ENCODE measurements around the gene B3GLCT. TPM values are rescaled to one million over a fixed set of nuclear protein-coding genes. Genes with fewer than 3 reads are reported as not detected.

B3GLCT gene
- total RNA-seq, 1 donor = 18.8 TPM

DNA sequence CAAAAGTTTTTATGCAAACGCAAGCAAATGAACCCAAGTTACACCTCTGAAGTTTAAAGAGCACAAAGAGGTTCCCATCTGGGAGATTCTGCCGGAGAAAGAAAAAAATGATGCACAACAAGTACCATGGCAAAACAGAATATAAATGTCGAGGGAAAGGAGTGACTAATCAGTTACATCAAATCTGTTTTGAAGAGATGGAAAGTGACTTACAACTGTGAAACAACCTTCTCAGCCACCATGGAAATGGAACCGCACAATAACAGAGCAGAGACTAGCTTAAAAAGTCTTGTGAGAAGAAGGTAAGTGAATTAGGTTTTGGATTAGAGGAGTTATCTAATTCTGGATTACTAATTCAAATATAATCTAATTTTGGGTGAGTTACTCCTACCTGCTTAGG lies 40.5 kb upstream of the B3GLCT start:
- DNase-seq (ENCODE audit: insufficient read length, low spot score, missing footprints) = peak; percentile 44
- Histone ChIP-seq H3K9me3 (ENCODE audit: low read depth, low read length) (no peaks in the 10 kb centered on the region), H2AFZ (ENCODE audit: low read length) (no peak overlapping the region), H3K4me2 (ENCODE audit: insufficient read depth, low read length) (peak overlapping the region; percentile 93), H3K27ac (ENCODE audit: low read depth, low read length) (peak overlapping the region; percentile 87), H3K36me3 (ENCODE audit: insufficient read depth, low read length) (peaks cover 31% of the 10 kb centered on the region), H3K4me1 (ENCODE audit: insufficient read depth, low read length) (peaks cover 20% of the 10 kb centered on the region), H3K27me3 (ENCODE audit: insufficient read depth, low read length) (no peaks in the 10 kb centered on the region), H3K79me2 (ENCODE audit: insufficient read depth, low read length) (peaks cover 52% of the 10 kb centered on the region), H3K4me3 (ENCODE audit: insufficient read depth, low read length) (peak overlapping the region; percentile 95), H4K20me1 (ENCODE audit: insufficient read depth, low read length) (peaks cover 14% of the 10 kb centered on the region)
- TF ChIP-seq, protein P1, sequence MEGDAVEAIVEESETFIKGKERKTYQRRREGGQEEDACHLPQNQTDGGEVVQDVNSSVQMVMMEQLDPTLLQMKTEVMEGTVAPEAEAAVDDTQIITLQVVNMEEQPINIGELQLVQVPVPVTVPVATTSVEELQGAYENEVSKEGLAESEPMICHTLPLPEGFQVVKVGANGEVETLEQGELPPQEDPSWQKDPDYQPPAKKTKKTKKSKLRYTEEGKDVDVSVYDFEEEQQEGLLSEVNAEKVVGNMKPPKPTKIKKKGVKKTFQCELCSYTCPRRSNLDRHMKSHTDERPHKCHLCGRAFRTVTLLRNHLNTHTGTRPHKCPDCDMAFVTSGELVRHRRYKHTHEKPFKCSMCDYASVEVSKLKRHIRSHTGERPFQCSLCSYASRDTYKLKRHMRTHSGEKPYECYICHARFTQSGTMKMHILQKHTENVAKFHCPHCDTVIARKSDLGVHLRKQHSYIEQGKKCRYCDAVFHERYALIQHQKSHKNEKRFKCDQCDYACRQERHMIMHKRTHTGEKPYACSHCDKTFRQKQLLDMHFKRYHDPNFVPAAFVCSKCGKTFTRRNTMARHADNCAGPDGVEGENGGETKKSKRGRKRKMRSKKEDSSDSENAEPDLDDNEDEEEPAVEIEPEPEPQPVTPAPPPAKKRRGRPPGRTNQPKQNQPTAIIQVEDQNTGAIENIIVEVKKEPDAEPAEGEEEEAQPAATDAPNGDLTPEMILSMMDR (IDR thresholded peaks at IDR 0.05; ENCODE audit: extremely low read depth, low read depth, low read length) = no peak

GRCh38 chr13:31160857-31161556 lies 38.8 kb upstream of the B3GLCT start:
- Histone ChIP-seq H2AFZ (ENCODE audit: low read length) (peak overlapping the region; percentile 89), H3K4me3 (ENCODE audit: insufficient read depth, low read length) (peak overlapping the region; percentile 95), H3K4me2 (ENCODE audit: insufficient read depth, low read length) (peak overlapping the region; percentile 93), H3K4me1 (ENCODE audit: insufficient read depth, low read length) (peaks cover 20% of the 10 kb centered on the region), H3K79me2 (ENCODE audit: insufficient read depth, low read length) (peaks cover 46% of the 10 kb centered on the region), H3K36me3 (ENCODE audit: insufficient read depth, low read length) (peaks cover 16% of the 10 kb centered on the region), H4K20me1 (ENCODE audit: insufficient read depth, low read length) (peaks cover 14% of the 10 kb centered on the region), H3K27me3 (ENCODE audit: insufficient read depth, low read length) (no peaks in the 10 kb centered on the region), H3K27ac (ENCODE audit: low read depth, low read length) (peak overlapping the region; percentile 87), H3K9me3 (ENCODE audit: low read depth, low read length) (no peaks in the 10 kb centered on the region)
- peak; percentile 79 for DNase-seq (ENCODE audit: insufficient read length, low spot score, missing footprints)
- TF ChIP-seq, protein P1 (IDR thresholded peaks at IDR 0.05; ENCODE audit: extremely low read depth, low read depth, low read length) = no peak

DNA sequence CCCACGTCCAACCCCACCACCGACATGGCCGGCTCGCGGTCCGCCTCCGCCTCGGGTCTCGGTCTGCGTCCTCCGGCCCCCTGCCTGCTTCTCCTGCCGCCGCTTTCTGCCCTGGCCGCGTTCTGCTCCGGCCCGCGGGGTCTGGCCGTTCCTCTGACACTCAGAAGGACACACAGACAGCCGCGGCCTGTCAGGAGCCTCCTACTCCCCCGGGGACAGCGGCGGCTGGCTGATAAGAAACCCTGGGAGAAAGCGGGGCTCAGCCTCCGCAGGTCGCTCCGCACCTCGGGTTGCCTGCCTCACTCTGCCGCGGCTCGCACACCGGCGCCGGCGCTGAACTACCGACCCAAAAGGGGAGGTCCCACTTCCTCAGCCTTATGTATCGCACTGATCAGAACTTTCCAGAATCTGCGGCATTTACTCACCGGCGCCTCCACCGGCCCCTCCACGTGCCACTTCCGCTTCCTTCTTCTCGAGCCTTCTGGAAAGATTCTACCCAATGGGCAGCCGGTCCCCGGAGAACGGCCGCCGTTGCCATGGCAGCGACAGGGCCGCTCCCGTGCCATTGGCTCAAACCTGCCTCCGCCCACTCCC lies 38.1 kb upstream of the B3GLCT start, which contains the start of gene HSPH1:
HSPH1 (minus strand) TSS at position 348 of the 594 bp plus-strand sequence; CDS start at position 26, 322 bp downstream.
- TF ChIP-seq, protein P1 (IDR thresholded peaks at IDR 0.05; ENCODE audit: extremely low read depth, low read depth, low read length) = peak; percentile 20
- Histone ChIP-seq H3K27ac (ENCODE audit: low read depth, low read length) (peak within 1 kb of the TSS; percentile 96), H3K4me3 (ENCODE audit: insufficient read depth, low read length) (peak within 1 kb of the TSS; percentile 95), H3K4me2 (ENCODE audit: insufficient read depth, low read length) (peak within 1 kb of the TSS; percentile 93), H3K36me3 (ENCODE audit: insufficient read depth, low read length) (peaks cover 13% of the 10 kb centered on the region), H3K79me2 (ENCODE audit: insufficient read depth, low read length) (peaks cover 44% of the 10 kb centered on the region), H4K20me1 (ENCODE audit: insufficient read depth, low read length) (peaks cover 14% of the 10 kb centered on the region), H3K4me1 (ENCODE audit: insufficient read depth, low read length) (peaks cover 20% of the 10 kb centered on the region), H3K27me3 (ENCODE audit: insufficient read depth, low read length) (no peaks in the 10 kb centered on the region), H2AFZ (ENCODE audit: low read length) (peak within 1 kb of the TSS; percentile 97), H3K9me3 (ENCODE audit: low read depth, low read length) (no peaks in the 10 kb centered on the region)
- peak; percentile 96 for DNase-seq (ENCODE audit: insufficient read length, low spot score, missing footprints)
